Uterus (tissue), 2 donors: ENCODE data around the gene SAMD5.

Source experiments
- POLR2A ChIP-seq, 2 donors: fragments of 450-650 bp; IDR thresholded peaks; one replicate each; pipeline ENCODE4 v1.6.1; 2016; ENCODE audit warnings: antibody characterized with exemption in 2 of 2, mild to moderate bottlenecking in 1 of 2, moderate library complexity in 1 of 2
- TF ChIP-seq, protein P1 (sequence below), 4 experiments: fragments of 200-600 bp in 2 of 4; fragments of 450-650 bp in 2 of 4; sonication (generic) in 2 of 4; IDR thresholded peaks; one replicate each; pipeline ENCODE4 v1.5.1; 2016 to 2019; ENCODE audit warnings: antibody characterized with exemption in 4 of 4, mild to moderate bottlenecking in 2 of 4, moderate library complexity in 1 of 4

DNA sequence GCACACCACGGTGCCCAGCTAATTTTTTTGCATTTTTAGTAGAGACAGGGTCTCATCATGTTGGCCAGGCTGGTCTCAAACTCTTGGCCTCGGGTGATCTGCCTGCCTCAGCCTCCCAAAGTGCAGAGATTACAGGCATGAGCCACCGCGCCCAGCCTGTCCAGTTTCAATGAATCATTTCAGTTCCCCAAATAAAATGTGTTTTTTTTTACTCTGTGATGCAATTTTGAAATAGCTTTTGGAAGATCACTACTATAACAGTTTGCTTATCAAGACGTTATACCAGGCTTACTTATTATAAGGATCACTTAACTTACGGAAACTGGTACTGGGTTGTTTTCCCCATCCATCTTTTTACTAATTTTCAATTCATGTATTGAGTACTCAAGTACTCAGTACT is 80.0 kb downstream of the SAMD5 start:
- TF ChIP-seq, protein P1, sequence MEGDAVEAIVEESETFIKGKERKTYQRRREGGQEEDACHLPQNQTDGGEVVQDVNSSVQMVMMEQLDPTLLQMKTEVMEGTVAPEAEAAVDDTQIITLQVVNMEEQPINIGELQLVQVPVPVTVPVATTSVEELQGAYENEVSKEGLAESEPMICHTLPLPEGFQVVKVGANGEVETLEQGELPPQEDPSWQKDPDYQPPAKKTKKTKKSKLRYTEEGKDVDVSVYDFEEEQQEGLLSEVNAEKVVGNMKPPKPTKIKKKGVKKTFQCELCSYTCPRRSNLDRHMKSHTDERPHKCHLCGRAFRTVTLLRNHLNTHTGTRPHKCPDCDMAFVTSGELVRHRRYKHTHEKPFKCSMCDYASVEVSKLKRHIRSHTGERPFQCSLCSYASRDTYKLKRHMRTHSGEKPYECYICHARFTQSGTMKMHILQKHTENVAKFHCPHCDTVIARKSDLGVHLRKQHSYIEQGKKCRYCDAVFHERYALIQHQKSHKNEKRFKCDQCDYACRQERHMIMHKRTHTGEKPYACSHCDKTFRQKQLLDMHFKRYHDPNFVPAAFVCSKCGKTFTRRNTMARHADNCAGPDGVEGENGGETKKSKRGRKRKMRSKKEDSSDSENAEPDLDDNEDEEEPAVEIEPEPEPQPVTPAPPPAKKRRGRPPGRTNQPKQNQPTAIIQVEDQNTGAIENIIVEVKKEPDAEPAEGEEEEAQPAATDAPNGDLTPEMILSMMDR (IDR thresholded peaks at IDR 0.05), result no peak
- no peak for TF ChIP-seq POLR2A (IDR thresholded peaks at IDR 0.05)
